Measurements from ENCODE around the gene PERCC1.

PERCC1 gene

GRCh38 chr16:1430759-1431496 is at the start of gene PERCC1:
Gene PERCC1, plus strand, starts transcription at chr16:1431078. Its CDS starts 1,516 bp downstream, at chr16:1432594.
- Histone ChIP-seq H3K27ac (ENCODE audit: low read length) (no peak within 1 kb of the TSS), H3K36me3 (ENCODE audit: control insufficient read depth in 2 of 2, insufficient read depth in 2 of 2, low read length in 2 of 2) (no peaks in the 10 kb centered on the region), H3K9ac (ENCODE audit: low read length in 2 of 2) (no peak within 1 kb of the TSS), H3K9me3 (ENCODE audit: control insufficient read depth in 2 of 2, low read length in 2 of 2) (no peaks in the 10 kb centered on the region), H3K27me3 (ENCODE audit: control insufficient read depth in 1 of 2, insufficient read depth in 2 of 2, low read length in 2 of 2) (peaks cover 2 to 4% of the 10 kb centered on the region in 2 donors), H3K4me3 (ENCODE audit: low read length in 2 of 2) (no peak within 1 kb of the TSS), H3K4me1 (ENCODE audit: control insufficient read depth, insufficient read depth, low read length) (no peaks in the 10 kb centered on the region)

GRCh38 chr16:1381612-1382406 is 49.1 kb upstream of the PERCC1 start:
- Histone ChIP-seq H3K27me3 (ENCODE audit: control insufficient read depth in 1 of 2, insufficient read depth in 2 of 2, low read length in 2 of 2) (no peaks in the 10 kb centered on the region), H3K9ac (ENCODE audit: low read length in 2 of 2) (no peak overlapping the region), H3K4me3 (ENCODE audit: low read length in 2 of 2) (no peak overlapping the region), H3K27ac (ENCODE audit: low read length) (no peak overlapping the region), H3K9me3 (ENCODE audit: control insufficient read depth in 2 of 2, low read length in 2 of 2) (no peaks in the 10 kb centered on the region), H3K4me1 (ENCODE audit: control insufficient read depth, insufficient read depth, low read length) (peaks cover 16% of the 10 kb centered on the region), H3K36me3 (ENCODE audit: control insufficient read depth in 2 of 2, insufficient read depth in 2 of 2, low read length in 2 of 2) (peaks cover 3 to 6% of the 10 kb centered on the region in 2 donors)

- Histone ChIP-seq H3K9me3 (ENCODE audit: control insufficient read depth in 2 of 2, low read length in 2 of 2) (no peaks in the 10 kb centered on the region), H3K4me3 (ENCODE audit: low read length in 2 of 2) (no peak overlapping the region), H3K27me3 (ENCODE audit: control insufficient read depth in 1 of 2, insufficient read depth in 2 of 2, low read length in 2 of 2) (no peaks in the 10 kb centered on the region), H3K27ac (ENCODE audit: low read length) (no peak overlapping the region), H3K9ac (ENCODE audit: low read length in 2 of 2) (no peak overlapping the region), H3K36me3 (ENCODE audit: control insufficient read depth in 2 of 2, insufficient read depth in 2 of 2, low read length in 2 of 2) (peaks cover 3 to 6% of the 10 kb centered on the region in 2 donors), H3K4me1 (ENCODE audit: control insufficient read depth, insufficient read depth, low read length) (peaks cover 8% of the 10 kb centered on the region)
Observed at GRCh38 chr16:1383556-1383955, 47.3 kb upstream of the PERCC1 start.

GRCh38 chr16:1385232-1385631 is 45.6 kb upstream of the PERCC1 start:
- Histone ChIP-seq H3K4me1 (ENCODE audit: control insufficient read depth, insufficient read depth, low read length) (no peaks in the 10 kb centered on the region), H3K4me3 (ENCODE audit: low read length in 2 of 2) (no peak overlapping the region), H3K9me3 (ENCODE audit: control insufficient read depth in 2 of 2, low read length in 2 of 2) (no peaks in the 10 kb centered on the region), H3K27me3 (ENCODE audit: control insufficient read depth in 1 of 2, insufficient read depth in 2 of 2, low read length in 2 of 2) (no peaks in the 10 kb centered on the region), H3K36me3 (ENCODE audit: control insufficient read depth in 2 of 2, insufficient read depth in 2 of 2, low read length in 2 of 2) (peaks cover 3 to 7% of the 10 kb centered on the region in 2 donors), H3K9ac (ENCODE audit: low read length in 2 of 2) (no peak overlapping the region), H3K27ac (ENCODE audit: low read length) (no peak overlapping the region)

GRCh38 chr16:1387331-1387730 is 43.5 kb upstream of the PERCC1 start:
- H3K9me3 ChIP-seq (ENCODE audit: control insufficient read depth in 2 of 2, low read length in 2 of 2): no peaks in the 10 kb centered on the region
- no peaks in the 10 kb centered on the region for H3K4me1 ChIP-seq (ENCODE audit: control insufficient read depth, insufficient read depth, low read length)
- peaks cover 0 to 9% of the 10 kb centered on the region in 2 donors for H3K36me3 ChIP-seq (ENCODE audit: control insufficient read depth in 2 of 2, insufficient read depth in 2 of 2, low read length in 2 of 2)
- H3K4me3 ChIP-seq (ENCODE audit: low read length in 2 of 2): no peak overlapping the region
- H3K27me3 ChIP-seq (ENCODE audit: control insufficient read depth in 1 of 2, insufficient read depth in 2 of 2, low read length in 2 of 2): no peaks in the 10 kb centered on the region
- no peak overlapping the region for H3K27ac ChIP-seq (ENCODE audit: low read length)
- H3K9ac ChIP-seq (ENCODE audit: low read length in 2 of 2): no peak overlapping the region

- no peaks in the 10 kb centered on the region for H3K27me3 ChIP-seq (ENCODE audit: control insufficient read depth in 1 of 2, insufficient read depth in 2 of 2, low read length in 2 of 2)
- H3K4me1 ChIP-seq (ENCODE audit: control insufficient read depth, insufficient read depth, low read length): no peaks in the 10 kb centered on the region
- H3K9me3 ChIP-seq (ENCODE audit: control insufficient read depth in 2 of 2, low read length in 2 of 2): no peaks in the 10 kb centered on the region
- no peak overlapping the region for H3K4me3 ChIP-seq (ENCODE audit: low read length in 2 of 2)
- H3K36me3 ChIP-seq (ENCODE audit: control insufficient read depth in 2 of 2, insufficient read depth in 2 of 2, low read length in 2 of 2): peaks cover 11 to 22% of the 10 kb centered on the region in 2 donors
- no peak overlapping the region for H3K9ac ChIP-seq (ENCODE audit: low read length in 2 of 2)
- H3K27ac ChIP-seq (ENCODE audit: low read length): no peak overlapping the region
Observed at GRCh38 chr16:1389762-1390161, 41.1 kb upstream of the PERCC1 start.

- Histone ChIP-seq H3K27ac (ENCODE audit: low read length) (no peak overlapping the region), H3K4me3 (ENCODE audit: low read length in 2 of 2) (no peak overlapping the region), H3K9ac (ENCODE audit: low read length in 2 of 2) (no peak overlapping the region), H3K9me3 (ENCODE audit: control insufficient read depth in 2 of 2, low read length in 2 of 2) (no peaks in the 10 kb centered on the region), H3K36me3 (ENCODE audit: control insufficient read depth in 2 of 2, insufficient read depth in 2 of 2, low read length in 2 of 2) (peaks cover 11 to 22% of the 10 kb centered on the region in 2 donors), H3K27me3 (ENCODE audit: control insufficient read depth in 1 of 2, insufficient read depth in 2 of 2, low read length in 2 of 2) (no peaks in the 10 kb centered on the region), H3K4me1 (ENCODE audit: control insufficient read depth, insufficient read depth, low read length) (no peaks in the 10 kb centered on the region)
Observed at GRCh38 chr16:1390239-1390779, 40.6 kb upstream of the PERCC1 start.

GRCh38 chr16:1392826-1393225 is 38.1 kb upstream of the PERCC1 start:
- Histone ChIP-seq H3K27ac (ENCODE audit: low read length) (no peak overlapping the region), H3K4me1 (ENCODE audit: control insufficient read depth, insufficient read depth, low read length) (no peaks in the 10 kb centered on the region), H3K27me3 (ENCODE audit: control insufficient read depth in 1 of 2, insufficient read depth in 2 of 2, low read length in 2 of 2) (no peaks in the 10 kb centered on the region), H3K9me3 (ENCODE audit: control insufficient read depth in 2 of 2, low read length in 2 of 2) (no peaks in the 10 kb centered on the region), H3K36me3 (ENCODE audit: control insufficient read depth in 2 of 2, insufficient read depth in 2 of 2, low read length in 2 of 2) (peaks cover 14 to 23% of the 10 kb centered on the region in 2 donors), H3K9ac (ENCODE audit: low read length in 2 of 2) (no peak overlapping the region), H3K4me3 (ENCODE audit: low read length in 2 of 2) (no peak overlapping the region)

- Histone ChIP-seq H3K9ac (ENCODE audit: low read length in 2 of 2) (no peak overlapping the region), H3K4me1 (ENCODE audit: control insufficient read depth, insufficient read depth, low read length) (no peaks in the 10 kb centered on the region), H3K36me3 (ENCODE audit: control insufficient read depth in 2 of 2, insufficient read depth in 2 of 2, low read length in 2 of 2) (peaks cover 14 to 26% of the 10 kb centered on the region in 2 donors), H3K27me3 (ENCODE audit: control insufficient read depth in 1 of 2, insufficient read depth in 2 of 2, low read length in 2 of 2) (no peaks in the 10 kb centered on the region), H3K27ac (ENCODE audit: low read length) (no peak overlapping the region), H3K9me3 (ENCODE audit: control insufficient read depth in 2 of 2, low read length in 2 of 2) (no peaks in the 10 kb centered on the region), H3K4me3 (ENCODE audit: low read length in 2 of 2) (no peak overlapping the region)
Observed at GRCh38 chr16:1393613-1394176, 37.2 kb upstream of the PERCC1 start.

GRCh38 chr16:1394367-1394951 is 36.4 kb upstream of the PERCC1 start:
- Histone ChIP-seq H3K9ac (ENCODE audit: low read length in 2 of 2) (no peak overlapping the region), H3K27me3 (ENCODE audit: control insufficient read depth in 1 of 2, insufficient read depth in 2 of 2, low read length in 2 of 2) (no peaks in the 10 kb centered on the region), H3K4me3 (ENCODE audit: low read length in 2 of 2) (no peak overlapping the region), H3K36me3 (ENCODE audit: control insufficient read depth in 2 of 2, insufficient read depth in 2 of 2, low read length in 2 of 2) (peaks cover 18 to 33% of the 10 kb centered on the region in 2 donors), H3K27ac (ENCODE audit: low read length) (no peak overlapping the region), H3K9me3 (ENCODE audit: control insufficient read depth in 2 of 2, low read length in 2 of 2) (no peaks in the 10 kb centered on the region), H3K4me1 (ENCODE audit: control insufficient read depth, insufficient read depth, low read length) (no peaks in the 10 kb centered on the region)
